Measurements from ENCODE around the gene CUBN. TPM values are rescaled to one million over a fixed set of nuclear protein-coding genes. Genes with fewer than 3 reads are reported as not detected.

The CUBN gene
- polyA plus RNA-seq, 2 of the 4 experiments (the other 2 are of a cell fraction), result 0.08 to 0.28 TPM

GRCh38 chr10:16953270-16953669, 176.3 kb downstream of the CUBN start:
- ChIA-PET CTCF (no interaction called here), POLR2A (no interaction called here)
- no peak for TF ChIP-seq RNF2 (IDR thresholded peaks at IDR 0.05; ENCODE audit: borderline replicate concordance, low read depth)
- no peak for TF ChIP-seq POLR2A (IDR thresholded peaks at IDR 0.05; ENCODE audit: low read length)
- TF ChIP-seq REST (IDR thresholded peaks at IDR 0.05), result no peak
- no peak for TF ChIP-seq SMC3 (IDR thresholded peaks at IDR 0.05)
- Histone ChIP-seq H3K4me1 (no peaks in the 10 kb centered on the region), H3K4me2 (no peak overlapping the region), H3K9me3 (no peaks in the 10 kb centered on the region), H3K27ac (no peak overlapping the region), H3K4me3 (no peak overlapping the region)
- DNase-seq (ENCODE audit: low read depth in 1 of 2, low spot score in 1 of 2) (no peak), FAIRE-seq (no peak), ATAC-seq (no peak)
- 64% methylated on average over 5 of the region's 5 CpGs for WGBS (ENCODE audit: missing lambda C conversion rate)

- FAIRE-seq, result no peak
- Histone ChIP-seq H3K4me2 (no peak overlapping the region), H3K27ac (no peak overlapping the region), H3K4me3 (no peak overlapping the region), H3K9me3 (no peaks in the 10 kb centered on the region), H3K4me1 (no peaks in the 10 kb centered on the region)
- POLR2A ChIA-PET, result no interaction called here
- WGBS (ENCODE audit: missing lambda C conversion rate), result 63% methylated on average over 5 of the region's 5 CpGs
- DNase-seq (ENCODE audit: low read depth in 1 of 2, low spot score in 1 of 2), result no peak
- ATAC-seq, result no peak
- CTCF ChIA-PET, result no interaction called here
- TF ChIP-seq HEYL (CRISPR knock-in tag; IDR thresholded peaks at IDR 0.05), result no peak
- TF ChIP-seq RNF2 (IDR thresholded peaks at IDR 0.05; ENCODE audit: borderline replicate concordance, low read depth), result no peak
- TF ChIP-seq HOXB13 (CRISPR knock-in tag; IDR thresholded peaks at IDR 0.05; ENCODE audit: low read depth), result no peak
- TF ChIP-seq REST (IDR thresholded peaks at IDR 0.05), result no peak
- no peak for TF ChIP-seq FOXS1 (CRISPR knock-in tag; IDR thresholded peaks at IDR 0.05)
- no peak for TF ChIP-seq JUNB (IDR thresholded peaks at IDR 0.05)
- no peak for TF ChIP-seq MAX (IDR thresholded peaks at IDR 0.05)
- no peak for TF ChIP-seq ZC3H11A (IDR thresholded peaks at IDR 0.05)
- no peak for TF ChIP-seq CEBPB (IDR thresholded peaks at IDR 0.05)
- TF ChIP-seq MYC (IDR thresholded peaks at IDR 0.05; ENCODE audit: borderline replicate concordance, low read length), result no peak
- TF ChIP-seq NFE2L2 (conservative IDR thresholded peaks at IDR 0.05; ENCODE audit: low read length), result no peak
- no peak for TF ChIP-seq ATOH8 (CRISPR knock-in tag; IDR thresholded peaks at IDR 0.05; ENCODE audit: low read depth)
- TF ChIP-seq HDAC2 (IDR thresholded peaks at IDR 0.05), result no peak
- no peak for TF ChIP-seq ZNF302 (CRISPR knock-in tag; IDR thresholded peaks at IDR 0.05)
- TF ChIP-seq PHF8 (IDR thresholded peaks at IDR 0.05; ENCODE audit: borderline replicate concordance, low read depth), result no peak
- no peak for TF ChIP-seq RCOR1 (IDR thresholded peaks at IDR 0.05; ENCODE audit: low read depth, low read length)
- no peak for TF ChIP-seq TP53 (CRISPR knock-in tag; IDR thresholded peaks at IDR 0.05)
- TF ChIP-seq PBX3 (IDR thresholded peaks at IDR 0.05), result no peak
- TF ChIP-seq EP300 (IDR thresholded peaks at IDR 0.05), result no peak
- TF ChIP-seq GATA3 (IDR thresholded peaks at IDR 0.05; ENCODE audit: borderline replicate concordance), result no peak
Measured at GRCh38 chr10:16952610-16953009, 177.0 kb downstream of the CUBN start.
